Nasal cavity respiratory epithelium epithelial cell of viscerocranial mucosa (primary cell): ENCODE results near the gene RARA. TPM values are rescaled to one million over a fixed set of nuclear protein-coding genes. Genes with fewer than 3 reads are reported as not detected.

Experiments
- total RNA-seq: library from RNA; depleted of rRNA; stranded (reverse); fragments of >200 nt; gene quantifications from 2 replicates; pipeline ENCODE4 v1.2.3, GENCODE V29; 2014

The RARA gene
- total RNA-seq: 3.1 and 10.5 TPM in 2 replicates

GRCh38 chr17:40309031-40309948 lies at the start of gene RARA:
Gene RARA, plus strand, starts transcription at chr17:40309180. Its CDS starts 22,039 bp downstream, at chr17:40331219.

DNA sequence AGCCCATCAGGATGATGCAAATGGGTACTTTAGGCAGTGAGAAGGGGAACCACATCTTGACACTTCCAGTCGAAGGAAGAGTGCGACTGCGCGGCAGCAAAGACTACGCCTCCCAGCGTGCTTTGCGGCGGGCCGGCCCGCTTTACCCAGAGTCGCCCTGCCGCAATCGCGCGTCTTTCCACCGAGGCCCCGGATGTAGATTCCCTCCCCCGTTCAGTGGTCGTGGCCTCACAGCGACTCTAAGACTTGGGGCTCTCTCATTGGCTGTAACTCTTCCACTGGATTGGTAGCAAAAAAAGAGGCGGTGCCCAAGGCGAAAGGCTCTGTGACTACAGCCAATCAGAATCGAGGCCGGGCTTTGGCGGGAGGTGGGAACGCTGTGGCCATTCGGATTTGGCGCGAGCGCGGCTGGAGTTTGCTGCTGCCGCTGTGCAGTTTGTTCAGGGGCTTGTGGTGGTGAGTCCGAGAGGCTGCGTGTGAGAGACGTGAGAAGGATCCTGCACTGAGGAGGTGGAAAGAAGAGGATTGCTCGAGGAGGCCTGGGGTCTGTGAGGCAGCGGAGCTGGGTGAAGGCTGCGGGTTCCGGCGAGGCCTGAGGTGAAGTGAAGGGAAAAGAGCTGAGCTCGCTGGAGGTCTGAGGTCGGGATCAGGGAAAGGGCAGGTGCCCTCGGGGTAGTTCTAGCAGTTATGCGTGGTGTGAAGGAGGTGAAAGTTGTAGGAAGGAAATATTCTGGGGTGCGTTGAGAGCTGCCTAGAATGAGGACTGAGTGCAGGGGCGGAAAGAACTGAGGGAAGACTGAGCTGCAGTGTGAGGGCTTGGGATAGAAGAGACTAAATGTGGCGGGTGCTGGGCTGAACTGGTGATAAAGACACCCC lies 21.2 kb upstream of the RARA start, which contains the start of gene CDC6:
Gene CDC6 (plus strand): TSS at position 386 of the 876 bp plus-strand sequence. CDS start 1,542 bp downstream, outside the sequence.

DNA sequence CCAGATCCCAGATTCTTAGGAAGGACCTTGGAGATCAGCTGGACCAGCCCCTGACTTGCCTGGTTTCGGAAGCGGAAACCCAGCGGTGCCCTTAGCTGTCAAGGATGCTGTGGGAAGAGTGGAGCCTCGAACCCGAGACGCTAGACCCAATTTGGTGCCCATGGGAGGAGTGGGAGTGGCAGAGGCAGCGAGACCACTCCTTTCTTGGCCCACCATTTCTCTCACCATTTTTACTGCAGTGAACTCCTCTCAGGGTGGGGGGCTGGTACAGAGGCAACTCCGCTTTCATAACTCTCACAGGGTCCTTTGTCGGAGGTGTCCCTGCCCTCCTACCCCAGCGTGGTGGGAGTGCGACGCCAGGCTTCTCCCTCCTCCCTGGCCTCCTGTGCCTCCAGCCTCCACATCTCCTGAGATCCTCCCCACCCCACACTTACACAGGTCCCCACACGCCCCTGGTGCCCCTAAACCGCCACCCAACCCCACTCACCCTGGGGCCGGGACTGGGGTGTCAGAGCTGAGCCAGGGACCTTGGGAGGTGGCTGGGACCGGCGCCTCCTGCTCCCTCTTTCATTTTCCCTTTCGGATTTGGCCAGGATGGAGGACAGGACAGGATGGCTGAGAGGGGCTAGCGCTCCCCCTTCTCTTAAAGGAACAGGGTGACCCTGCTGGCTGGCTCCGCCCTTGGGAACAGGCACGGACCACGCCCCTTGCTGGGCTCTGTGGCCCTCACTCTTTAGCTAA lies 55.3 kb downstream of the RARA start, which contains the start of gene GJD3:
Gene GJD3 (minus strand): TSS at position 617 of the 741 bp plus-strand sequence. CDS start 922 bp downstream, outside the sequence.

Other genes starting within 250 kb of the RARA start
- 4.4 and 16.2 TPM in 2 replicates for gene THRA, start 246.2 kb upstream of the RARA start, total RNA-seq
- 1.7 and 5.7 TPM in 2 replicates for gene NR1D1, start 208.6 kb upstream of the RARA start, total RNA-seq
- 28.7 and 52.5 TPM in 2 replicates for gene MSL1, start 187.2 kb upstream of the RARA start, total RNA-seq
- 19.3 and 24.3 TPM in 2 replicates for gene CASC3, start 168.6 kb upstream of the RARA start, total RNA-seq
- 13.7 and 26.3 TPM in 2 replicates for gene RAPGEFL1, start 131.7 kb upstream of the RARA start, total RNA-seq
- 10.3 and 14.5 TPM in 2 replicates for gene WIPF2, start 89.9 kb upstream of the RARA start, total RNA-seq
- 1.4 and 8.2 TPM in 2 replicates for gene CDC6, start 21.3 kb upstream of the RARA start, total RNA-seq
- 0.07 TPM in 1 of 2 replicates, not detected in the other for gene GJD3, start 55.6 kb downstream of the RARA start, total RNA-seq
- 0.50 and 2.1 TPM in 2 replicates for gene TOP2A, start 108.7 kb downstream of the RARA start, total RNA-seq
- 18.5 and 24.3 TPM in 2 replicates for gene IGFBP4, start 134.3 kb downstream of the RARA start, total RNA-seq
- gene TNS4, start 192.4 kb downstream of the RARA start, total RNA-seq: 24.3 and 91.8 TPM in 2 replicates